Transverse colon (tissue), 4 donors: ENCODE data around the gene FYCO1. TPM values are rescaled to one million over a fixed set of nuclear protein-coding genes. Genes with fewer than 3 reads are reported as not detected.
A peak's percentile ranks its signal among the peaks of the same experiment; 100 is the strongest.

ENCODE experiments used
- DNase-seq: peaks from one replicate; pipeline ENCODE4 v3.0.0-alpha.2; 2019
- H3K27ac ChIP-seq, 4 donors: fragments of 200-600 bp; sonication (generic); 2 replicates each; pipeline ENCODE4 v1.5.1; 2016 to 2018; ENCODE audit warnings: inconsistent platforms in 4 of 4
- H3K27me3 ChIP-seq: fragments of 200-600 bp; sonication (generic); 2 replicates; pipeline ENCODE4 v1.5.1; 2017; ENCODE audit warnings: inconsistent platforms
- H3K36me3 ChIP-seq, 4 donors: fragments of 200-600 bp; sonication (generic); 2 replicates each; pipeline ENCODE4 v1.5.1; 2017 to 2019; ENCODE audit warnings: inconsistent platforms in 4 of 4
- H3K4me1 ChIP-seq, 4 donors: fragments of 200-600 bp; sonication (generic); 2 replicates each; pipeline ENCODE4 v1.5.1; 2017 to 2020; ENCODE audit warnings: inconsistent platforms in 4 of 4
- H3K4me3 ChIP-seq, 4 donors: fragments of 200-600 bp; sonication (generic); 1 replicate in 1 of 4; 2 replicates in 3 of 4; pipeline versions ENCODE4 v1.5.1 to v1.6.1; 2017 to 2019; ENCODE audit warnings: inconsistent platforms in 4 of 4
- H3K9me3 ChIP-seq, 2 donors: fragments of 200-600 bp; sonication (generic); 2 replicates each; pipeline ENCODE4 v1.5.1; 2017 to 2019; ENCODE audit warnings: inconsistent platforms in 2 of 2
- CTCF ChIP-seq, 5 experiments: fragments of 200-600 bp in 3 of 5; fragments of 450-650 bp in 2 of 5; sonication (generic) in 3 of 5; IDR thresholded peaks; 1 replicate in 2 of 5; 2 replicates in 3 of 5; pipeline ENCODE4 v1.5.1; 2016 to 2017; ENCODE audit warnings: antibody characterized with exemption in 5 of 5, inconsistent platforms in 3 of 5, mild to moderate bottlenecking in 2 of 5, moderate library complexity in 1 of 5
- EP300 ChIP-seq: sonication (generic); formaldehyde crosslinking; IDR thresholded peaks from one replicate; pipeline ENCODE4 v1.6.1; 2017; ENCODE audit warnings: antibody characterized with exemption, low read depth
- POLR2A ChIP-seq: fragments of 450-650 bp; IDR thresholded peaks from one replicate; pipeline ENCODE4 v1.6.1; 2016; ENCODE audit warnings: antibody characterized with exemption, mild to moderate bottlenecking, moderate library complexity
- POLR2AphosphoS5 ChIP-seq, 3 donors: sonication (generic); formaldehyde crosslinking; IDR thresholded peaks; one replicate each; pipeline ENCODE4 v1.6.1; 2016; ENCODE audit warnings: antibody characterized with exemption in 3 of 3
- WGBS, 2 donors: methylation state at CpG; one replicate each; pipeline ENCODE4 v1.1.5; 2018; ENCODE audit warnings: low coverage in 1 of 2; 5-methylcytosine and 5-hydroxymethylcytosine counted together
- in situ Hi-C, 4 donors: fragments of 200-750 bp; cut with MboI; loops; one replicate each; pipeline versions ENCODE4 v1.15.0 to v1.15.1; 2017; ENCODE audit warnings: low sequenced_read_pairs in 3 of 4, low pct_ligation_motif_present in 1 of 4, low pct_unique_long_range_greater_than_20kb in 1 of 4
- intact Hi-C: fragments of 100-400 bp; cut with DNase I; formaldehyde crosslinking; loops from one replicate; pipeline ENCODE4 v1.15.1; 2023; ENCODE audit warnings: low total_unique reads
- total RNA-seq, 4 donors: library from RNA; depleted of rRNA; stranded (reverse); fragments of >200 nt; gene quantifications; one replicate each; pipeline ENCODE4 v1.1.0, GENCODE V29; 2016

FYCO1 gene
- total RNA-seq, 4 donors from 2014 or later = 34.5 to 40.0 (median 38.1) TPM

GRCh38 chr3:45975686-45976085 is 19.9 kb downstream of the FYCO1 start:
- peaks cover 0 to 17% (median 6%) of the 10 kb centered on the region in 4 donors for H3K36me3 ChIP-seq

GRCh38 chr3:45974686-45975085 is 20.9 kb downstream of the FYCO1 start:
- intact Hi-C loops = no loop called here
- DNase-seq = no peak
- Histone ChIP-seq H3K27me3 (no peaks in the 10 kb centered on the region), H3K4me1 (peaks cover 14 to 45% (median 21%) of the 10 kb centered on the region in 4 donors), H3K36me3 (peaks cover 0 to 17% (median 8%) of the 10 kb centered on the region in 4 donors), H3K9me3 (no peaks in the 10 kb centered on the region), H3K4me3 (no peak overlapping the region), H3K27ac (no peak overlapping the region)
- TF ChIP-seq POLR2A = no peak
- no peak for TF ChIP-seq CTCF (IDR thresholded peaks at IDR 0.05)
- TF ChIP-seq EP300 = no peak
- TF ChIP-seq POLR2AphosphoS5 (IDR thresholded peaks at IDR 0.05) = no peak
- 76% methylated on average over 4 of the region's 4 CpGs; no CpG with 5 or more reads in 1 of the 2 donors for WGBS, 2 donors
- in situ Hi-C loops = no loop called here

More at GRCh38 chr3:45975686-45976085, 19.9 kb downstream of the FYCO1 start:
- 52% methylated on average over 5 of the region's 5 CpGs; no CpG with 5 or more reads in 1 of the 2 donors for WGBS, 2 donors
- DNase-seq = no peak
- Histone ChIP-seq H3K27me3 (no peaks in the 10 kb centered on the region), H3K4me3 (no peak overlapping the region), H3K4me1 (peaks cover 16 to 55% (median 25%) of the 10 kb centered on the region in 4 donors), H3K27ac (peak overlapping the region; percentile 25 to 62 (median 53)), H3K9me3 (no peaks in the 10 kb centered on the region)
- in situ Hi-C loops = no loop called here
- intact Hi-C loops = no loop called here
- TF ChIP-seq POLR2AphosphoS5 (IDR thresholded peaks at IDR 0.05) (no peak), CTCF (IDR thresholded peaks at IDR 0.05) (no peak), EP300 (no peak), POLR2A (no peak)

- Histone ChIP-seq H3K27me3 (no peaks in the 10 kb centered on the region), H3K9me3 (no peaks in the 10 kb centered on the region), H3K4me1 (peaks cover 2 to 29% (median 10%) of the 10 kb centered on the region in 4 donors), H3K27ac (peak overlapping the region; percentile 66 to 78 (median 70)), H3K36me3 (peaks cover 0 to 31% (median 14%) of the 10 kb centered on the region in 4 donors), H3K4me3 (no peak overlapping the region)
- DNase-seq = no peak
- in situ Hi-C loops (no loop called here), intact Hi-C loops (no loop called here)
- TF ChIP-seq POLR2A (no peak), POLR2AphosphoS5 (IDR thresholded peaks at IDR 0.05) (peak in 1 of 3 donors; percentile 27)
- WGBS, 2 donors = 60 to 72% methylated on average over 1 to 6 of the region's 6 CpGs
These were observed 22.9 kb downstream of the FYCO1 start for GRCh38 chr3:45972534-45973402.

GRCh38 chr3:45969953-45970352 is 25.7 kb downstream of the FYCO1 start:
- TF ChIP-seq EP300 (no peak), POLR2AphosphoS5 (IDR thresholded peaks at IDR 0.05) (no peak), POLR2A (no peak), CTCF (IDR thresholded peaks at IDR 0.05) (no peak)
- Histone ChIP-seq H3K36me3 (peaks cover 0 to 50% (median 24%) of the 10 kb centered on the region in 4 donors), H3K4me3 (no peak overlapping the region), H3K4me1 (peaks cover 0 to 24% (median 4%) of the 10 kb centered on the region in 4 donors), H3K27me3 (no peaks in the 10 kb centered on the region), H3K27ac (no peak overlapping the region), H3K9me3 (no peaks in the 10 kb centered on the region)
- in situ Hi-C loops = no loop called here
- 100% methylated on average over 3 of the region's 3 CpGs; no CpG with 5 or more reads in 1 of the 2 donors for WGBS, 2 donors
- intact Hi-C loops = no loop called here
- no peak for DNase-seq
